ENCODE results near the gene USH1G.

USH1G gene

DNA sequence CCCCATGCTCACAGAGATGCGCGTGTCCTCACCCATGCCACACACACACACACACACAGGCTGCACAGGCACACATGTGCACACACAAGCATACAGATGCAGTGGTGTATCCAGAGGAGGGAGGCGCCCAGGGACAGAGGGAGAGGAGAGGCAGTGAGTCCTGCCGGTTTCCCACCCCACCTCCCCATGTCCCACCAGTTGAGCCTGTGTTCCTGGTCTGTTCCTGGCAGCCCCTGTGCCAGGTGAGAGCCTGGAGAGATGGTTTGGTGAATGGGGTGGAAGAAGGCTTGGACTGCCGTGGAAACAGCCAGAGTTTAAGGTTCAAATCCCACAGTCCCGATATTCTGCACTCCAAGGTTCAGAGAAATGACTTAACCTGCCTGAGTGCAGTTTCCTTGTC is 19.4 kb downstream of the USH1G start:
- in situ Hi-C loops (cut with MboI; ENCODE audit: low pct_unique_long_range_greater_than_20kb, low sequenced_read_pairs, unreplicated experiment): no loop called here
- no peak for DNase-seq (ENCODE audit: low spot score)
- TF ChIP-seq, protein P1, sequence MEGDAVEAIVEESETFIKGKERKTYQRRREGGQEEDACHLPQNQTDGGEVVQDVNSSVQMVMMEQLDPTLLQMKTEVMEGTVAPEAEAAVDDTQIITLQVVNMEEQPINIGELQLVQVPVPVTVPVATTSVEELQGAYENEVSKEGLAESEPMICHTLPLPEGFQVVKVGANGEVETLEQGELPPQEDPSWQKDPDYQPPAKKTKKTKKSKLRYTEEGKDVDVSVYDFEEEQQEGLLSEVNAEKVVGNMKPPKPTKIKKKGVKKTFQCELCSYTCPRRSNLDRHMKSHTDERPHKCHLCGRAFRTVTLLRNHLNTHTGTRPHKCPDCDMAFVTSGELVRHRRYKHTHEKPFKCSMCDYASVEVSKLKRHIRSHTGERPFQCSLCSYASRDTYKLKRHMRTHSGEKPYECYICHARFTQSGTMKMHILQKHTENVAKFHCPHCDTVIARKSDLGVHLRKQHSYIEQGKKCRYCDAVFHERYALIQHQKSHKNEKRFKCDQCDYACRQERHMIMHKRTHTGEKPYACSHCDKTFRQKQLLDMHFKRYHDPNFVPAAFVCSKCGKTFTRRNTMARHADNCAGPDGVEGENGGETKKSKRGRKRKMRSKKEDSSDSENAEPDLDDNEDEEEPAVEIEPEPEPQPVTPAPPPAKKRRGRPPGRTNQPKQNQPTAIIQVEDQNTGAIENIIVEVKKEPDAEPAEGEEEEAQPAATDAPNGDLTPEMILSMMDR (IDR thresholded peaks at IDR 0.05; ENCODE audit: extremely low read depth, insufficient read depth, missing control alignments): no peak

DNA sequence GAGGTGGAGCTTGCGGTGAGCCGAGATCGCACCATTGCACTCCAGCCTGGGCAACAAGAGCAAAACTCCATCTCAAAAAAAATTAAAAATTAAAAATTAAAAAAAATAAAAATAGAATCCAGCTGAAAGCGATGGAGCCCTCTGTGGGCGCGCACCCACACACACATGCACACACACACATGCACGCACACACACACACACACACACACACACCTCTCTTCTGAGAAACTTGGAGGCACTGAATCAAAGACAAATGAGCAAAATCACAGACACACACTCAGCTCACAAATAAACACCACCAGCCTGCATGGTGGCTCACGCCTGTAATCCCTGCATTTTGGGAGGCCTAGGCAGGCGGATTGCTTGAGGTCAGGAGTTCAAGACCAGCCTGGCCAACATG is 20.0 kb downstream of the USH1G start:
- TF ChIP-seq, protein P1 (IDR thresholded peaks at IDR 0.05; ENCODE audit: extremely low read depth, insufficient read depth, missing control alignments): no peak
- no peak for DNase-seq (ENCODE audit: low spot score)
- in situ Hi-C loops (cut with MboI; ENCODE audit: low pct_unique_long_range_greater_than_20kb, low sequenced_read_pairs, unreplicated experiment): no loop called here

DNA sequence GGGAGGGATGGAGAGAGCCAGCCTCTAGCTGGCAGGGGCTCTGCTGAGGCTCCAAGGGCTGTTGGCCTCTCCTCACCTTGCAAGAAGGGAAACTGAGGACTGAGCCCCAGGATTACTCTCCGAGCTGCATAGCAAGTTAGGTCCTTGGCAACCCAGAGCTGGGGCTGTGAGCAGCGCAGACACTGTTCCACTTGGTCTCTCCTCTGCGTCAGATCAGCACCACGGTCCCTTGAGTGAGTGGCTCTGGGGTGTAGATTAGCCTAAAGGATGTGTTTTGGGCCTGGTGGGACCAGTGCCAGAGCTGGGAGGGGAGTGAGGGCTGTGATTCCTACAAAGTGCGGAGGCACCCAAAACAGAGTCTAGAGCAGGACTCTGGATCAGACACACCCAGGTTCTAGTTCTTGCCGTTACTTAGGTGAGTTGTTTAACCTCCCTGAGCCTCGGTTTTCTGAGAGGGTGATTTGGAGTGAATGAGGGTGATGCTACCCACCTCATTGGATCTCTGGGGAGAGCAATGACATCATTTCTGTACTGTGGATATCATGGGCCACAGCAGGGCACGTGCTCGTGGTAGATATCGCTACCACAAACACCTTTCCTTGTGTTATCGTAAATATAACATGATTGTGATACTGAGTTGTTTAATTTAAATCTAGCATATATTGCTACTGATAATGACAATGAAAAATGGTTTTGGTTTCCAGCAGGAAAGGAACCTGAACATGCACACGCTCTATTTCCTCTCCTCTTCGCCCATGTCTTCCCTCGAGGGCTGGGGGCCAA is 21.5 kb downstream of the USH1G start:
- in situ Hi-C loops (cut with MboI; ENCODE audit: low pct_unique_long_range_greater_than_20kb, low sequenced_read_pairs, unreplicated experiment): no loop called here
- DNase-seq (ENCODE audit: low spot score): no peak
- TF ChIP-seq, protein P1 (IDR thresholded peaks at IDR 0.05; ENCODE audit: extremely low read depth, insufficient read depth, missing control alignments): no peak

GRCh38 chr17:74900208-74900607 is 22.8 kb downstream of the USH1G start:
- TF ChIP-seq, protein P1 (IDR thresholded peaks at IDR 0.05; ENCODE audit: extremely low read depth, insufficient read depth, missing control alignments): no peak
- in situ Hi-C loops (cut with MboI; ENCODE audit: low pct_unique_long_range_greater_than_20kb, low sequenced_read_pairs, unreplicated experiment): no loop called here
- DNase-seq (ENCODE audit: low spot score): no peak

- in situ Hi-C loops (cut with MboI; ENCODE audit: low pct_unique_long_range_greater_than_20kb, low sequenced_read_pairs, unreplicated experiment): no loop called here
- TF ChIP-seq, protein P1 (IDR thresholded peaks at IDR 0.05; ENCODE audit: extremely low read depth, insufficient read depth, missing control alignments): no peak
- no peak for DNase-seq (ENCODE audit: low spot score)
Observed at GRCh38 chr17:74898376-74898946, 24.6 kb downstream of the USH1G start.

DNA sequence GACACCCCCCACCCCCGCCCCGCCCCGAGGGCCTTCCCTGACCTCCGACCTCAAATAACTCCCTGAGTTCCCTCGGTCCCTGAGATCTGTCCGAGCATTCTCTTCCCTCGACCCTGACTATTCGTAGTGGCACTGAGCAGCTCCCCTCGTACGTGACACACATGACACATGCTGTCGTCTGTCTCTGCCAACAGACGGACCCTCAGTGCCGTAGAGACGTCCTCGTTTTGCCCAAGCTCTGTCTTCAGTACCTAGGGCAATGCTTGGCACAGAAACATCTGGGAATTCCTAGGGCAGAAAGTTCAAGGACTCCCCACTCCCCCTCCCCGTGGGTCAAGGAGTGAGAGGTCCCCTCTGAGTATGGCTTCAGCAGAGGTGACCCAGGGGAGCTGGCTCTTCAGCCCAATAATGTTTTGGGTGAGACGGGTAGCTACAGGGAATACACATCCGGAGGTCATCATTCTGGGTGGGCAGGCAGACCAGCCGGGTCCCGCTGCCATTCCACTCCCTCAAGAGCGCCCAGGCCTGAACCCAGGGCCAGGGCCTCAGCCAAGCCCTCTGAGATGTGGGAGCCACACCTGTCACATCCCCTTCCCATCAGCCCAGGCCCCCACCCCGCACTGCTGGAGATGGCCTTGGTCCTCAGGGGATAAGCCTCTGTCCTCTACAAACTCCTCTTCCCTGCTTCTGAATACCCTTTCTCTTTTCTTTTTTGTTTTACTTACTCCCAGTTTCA is 29.0 kb downstream of the USH1G start:
- in situ Hi-C loops (cut with MboI; ENCODE audit: low pct_unique_long_range_greater_than_20kb, low sequenced_read_pairs, unreplicated experiment): no loop called here
- DNase-seq (ENCODE audit: low spot score): no peak
- TF ChIP-seq, protein P1 (IDR thresholded peaks at IDR 0.05; ENCODE audit: extremely low read depth, insufficient read depth, missing control alignments): no peak

Data from GM13977 (cell line).